Measurements from ENCODE around the gene ST6GALNAC3. TPM values are rescaled to one million over a fixed set of nuclear protein-coding genes. Genes with fewer than 3 reads are reported as not detected.

Gene ST6GALNAC3
- total and polyA plus RNA-seq, 2 donors from 2014 or later = 8.8 to 15.8 TPM

GRCh38 chr1:76473591-76473990 lies 399.0 kb downstream of the ST6GALNAC3 start:
- DNase-seq (no peak), FAIRE-seq (no peak)
- Histone ChIP-seq H3K9ac (ENCODE audit: low read length in 3 of 3) (no peak overlapping the region), H3K36me3 (ENCODE audit: control insufficient read depth in 2 of 3, insufficient read depth in 3 of 3, low read length in 3 of 3) (no peaks in the 10 kb centered on the region), H3K27ac (ENCODE audit: low read depth in 2 of 2, low read length in 2 of 2) (no peak overlapping the region), H3K4me3 (ENCODE audit: low read length in 3 of 3) (no peak overlapping the region), H3K9me3 (ENCODE audit: control insufficient read depth in 2 of 3, insufficient read depth in 1 of 3, low read length in 3 of 3) (no peaks in the 10 kb centered on the region), H3K4me1 (ENCODE audit: control insufficient read depth in 2 of 3, insufficient read depth in 2 of 3, low read depth in 1 of 3, low read length in 3 of 3) (no peaks in the 10 kb centered on the region), H3K27me3 (ENCODE audit: control insufficient read depth, insufficient read depth, low read length) (no peaks in the 10 kb centered on the region)
- TF ChIP-seq, protein P1, sequence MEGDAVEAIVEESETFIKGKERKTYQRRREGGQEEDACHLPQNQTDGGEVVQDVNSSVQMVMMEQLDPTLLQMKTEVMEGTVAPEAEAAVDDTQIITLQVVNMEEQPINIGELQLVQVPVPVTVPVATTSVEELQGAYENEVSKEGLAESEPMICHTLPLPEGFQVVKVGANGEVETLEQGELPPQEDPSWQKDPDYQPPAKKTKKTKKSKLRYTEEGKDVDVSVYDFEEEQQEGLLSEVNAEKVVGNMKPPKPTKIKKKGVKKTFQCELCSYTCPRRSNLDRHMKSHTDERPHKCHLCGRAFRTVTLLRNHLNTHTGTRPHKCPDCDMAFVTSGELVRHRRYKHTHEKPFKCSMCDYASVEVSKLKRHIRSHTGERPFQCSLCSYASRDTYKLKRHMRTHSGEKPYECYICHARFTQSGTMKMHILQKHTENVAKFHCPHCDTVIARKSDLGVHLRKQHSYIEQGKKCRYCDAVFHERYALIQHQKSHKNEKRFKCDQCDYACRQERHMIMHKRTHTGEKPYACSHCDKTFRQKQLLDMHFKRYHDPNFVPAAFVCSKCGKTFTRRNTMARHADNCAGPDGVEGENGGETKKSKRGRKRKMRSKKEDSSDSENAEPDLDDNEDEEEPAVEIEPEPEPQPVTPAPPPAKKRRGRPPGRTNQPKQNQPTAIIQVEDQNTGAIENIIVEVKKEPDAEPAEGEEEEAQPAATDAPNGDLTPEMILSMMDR (IDR thresholded peaks at IDR 0.05; ENCODE audit: borderline replicate concordance, extremely low read depth, insufficient read depth) = no peak
- intact Hi-C loops (cut with DNase I) = no loop called here

- Histone ChIP-seq H3K4me3 (ENCODE audit: low read length in 3 of 3) (no peak overlapping the region), H3K27me3 (ENCODE audit: control insufficient read depth, insufficient read depth, low read length) (no peaks in the 10 kb centered on the region), H3K9ac (ENCODE audit: low read length in 3 of 3) (no peak overlapping the region), H3K9me3 (ENCODE audit: control insufficient read depth in 2 of 3, insufficient read depth in 1 of 3, low read length in 3 of 3) (no peaks in the 10 kb centered on the region), H3K36me3 (ENCODE audit: control insufficient read depth in 2 of 3, insufficient read depth in 3 of 3, low read length in 3 of 3) (no peaks in the 10 kb centered on the region), H3K27ac (ENCODE audit: low read depth in 2 of 2, low read length in 2 of 2) (no peak overlapping the region), H3K4me1 (ENCODE audit: control insufficient read depth in 2 of 3, insufficient read depth in 2 of 3, low read depth in 1 of 3, low read length in 3 of 3) (no peaks in the 10 kb centered on the region)
- intact Hi-C loops (cut with DNase I) = no loop called here
- FAIRE-seq (no peak), DNase-seq (no peak)
- TF ChIP-seq, protein P1 (IDR thresholded peaks at IDR 0.05; ENCODE audit: borderline replicate concordance, extremely low read depth, insufficient read depth) = no peak
Measured at GRCh38 chr1:76474922-76475321, 400.4 kb downstream of the ST6GALNAC3 start.

DNA sequence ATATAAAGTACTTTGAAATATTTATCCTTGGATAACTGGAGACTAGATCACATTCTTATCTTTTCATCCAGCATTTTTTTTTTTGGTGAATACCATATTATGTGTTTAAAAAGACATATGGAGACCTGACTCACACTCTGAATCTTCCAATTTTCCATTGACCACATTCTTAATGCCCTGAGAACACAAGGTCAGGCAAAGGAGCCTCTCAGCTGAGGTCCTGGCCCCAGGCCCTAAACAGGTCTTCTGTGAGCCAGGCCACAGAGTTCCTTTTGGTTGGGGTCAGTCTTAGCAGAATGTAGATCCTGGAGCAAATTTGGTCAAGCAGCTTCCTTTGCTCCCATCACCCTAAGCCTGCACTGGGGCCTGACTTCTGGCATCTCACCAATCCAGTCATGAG lies 402.6 kb downstream of the ST6GALNAC3 start:
- Histone ChIP-seq H3K4me3 (ENCODE audit: low read length in 3 of 3) (no peak overlapping the region), H3K9me3 (ENCODE audit: control insufficient read depth in 2 of 3, insufficient read depth in 1 of 3, low read length in 3 of 3) (no peaks in the 10 kb centered on the region), H3K4me1 (ENCODE audit: control insufficient read depth in 2 of 3, insufficient read depth in 2 of 3, low read depth in 1 of 3, low read length in 3 of 3) (no peaks in the 10 kb centered on the region), H3K27me3 (ENCODE audit: control insufficient read depth, insufficient read depth, low read length) (no peaks in the 10 kb centered on the region), H3K36me3 (ENCODE audit: control insufficient read depth in 2 of 3, insufficient read depth in 3 of 3, low read length in 3 of 3) (no peaks in the 10 kb centered on the region), H3K27ac (ENCODE audit: low read depth in 2 of 2, low read length in 2 of 2) (no peak overlapping the region), H3K9ac (ENCODE audit: low read length in 3 of 3) (no peak overlapping the region)
- intact Hi-C loops (cut with DNase I) = no loop called here
- no peak for DNase-seq
- FAIRE-seq = no peak
- TF ChIP-seq, protein P1 (IDR thresholded peaks at IDR 0.05; ENCODE audit: borderline replicate concordance, extremely low read depth, insufficient read depth) = no peak

DNA sequence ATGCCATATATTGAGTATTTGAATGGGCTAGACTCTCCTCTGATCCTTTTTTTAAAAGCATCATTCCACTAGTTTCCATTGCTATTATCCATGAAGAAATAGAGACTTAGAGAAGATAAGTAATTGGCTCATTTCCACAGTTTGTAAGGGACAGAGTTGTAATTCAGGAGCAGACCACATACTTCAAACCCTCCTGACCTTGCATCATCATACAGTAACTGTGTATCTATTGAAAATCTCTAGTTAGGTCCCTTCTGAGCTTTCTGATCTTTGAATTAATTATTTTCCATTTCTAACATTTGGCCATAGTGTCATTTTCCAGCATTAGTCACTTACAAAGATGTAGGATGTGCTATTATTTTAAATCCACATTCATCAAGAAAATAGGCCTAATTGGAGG lies 406.3 kb downstream of the ST6GALNAC3 start:
- no peak for DNase-seq
- Histone ChIP-seq H3K27ac (ENCODE audit: low read depth in 2 of 2, low read length in 2 of 2) (no peak overlapping the region), H3K27me3 (ENCODE audit: control insufficient read depth, insufficient read depth, low read length) (no peaks in the 10 kb centered on the region), H3K9me3 (ENCODE audit: control insufficient read depth in 2 of 3, insufficient read depth in 1 of 3, low read length in 3 of 3) (no peaks in the 10 kb centered on the region), H3K4me3 (ENCODE audit: low read length in 3 of 3) (no peak overlapping the region), H3K4me1 (ENCODE audit: control insufficient read depth in 2 of 3, insufficient read depth in 2 of 3, low read depth in 1 of 3, low read length in 3 of 3) (no peaks in the 10 kb centered on the region), H3K36me3 (ENCODE audit: control insufficient read depth in 2 of 3, insufficient read depth in 3 of 3, low read length in 3 of 3) (no peaks in the 10 kb centered on the region), H3K9ac (ENCODE audit: low read length in 3 of 3) (no peak overlapping the region)
- intact Hi-C loops (cut with DNase I) = no loop called here
- no peak for FAIRE-seq
- TF ChIP-seq, protein P1 (IDR thresholded peaks at IDR 0.05; ENCODE audit: borderline replicate concordance, extremely low read depth, insufficient read depth) = no peak

Measured in kidney (tissue), 14 donors.